Ishikawa (cell line): ENCODE results near the gene MC2R.
A peak's percentile ranks its signal among the peaks of the same experiment; 100 is the strongest.

Source experiments
- CEBPB ChIP-seq: IDR thresholded peaks from 2 replicates; pipeline ENCODE4 v1.6.1; 2012
- CREB1 ChIP-seq: IDR thresholded peaks from 2 replicates; pipeline ENCODE4 v1.6.1; 2012; ENCODE audit warnings: low read depth
- EGR1 ChIP-seq: IDR thresholded peaks from 2 replicates; pipeline ENCODE4 v1.6.1; 2012
- EP300 ChIP-seq: IDR thresholded peaks from 2 replicates; pipeline ENCODE4 v1.6.1; 2012; ENCODE audit warnings: borderline replicate concordance
- FOXM1 ChIP-seq: IDR thresholded peaks from 2 replicates; pipeline ENCODE4 v1.6.1; 2012; ENCODE audit warnings: low read depth, borderline replicate concordance
- NFIC ChIP-seq: IDR thresholded peaks from 2 replicates; pipeline ENCODE4 v1.6.1; 2012
- RAD21 ChIP-seq: IDR thresholded peaks from 2 replicates; pipeline ENCODE4 v1.6.1; 2012; ENCODE audit warnings: low read depth
- TAF1 ChIP-seq: IDR thresholded peaks from 2 replicates; pipeline ENCODE4 v1.6.1; 2012; ENCODE audit warnings: low read depth, mild to moderate bottlenecking
- TCF12 ChIP-seq: IDR thresholded peaks from 2 replicates; pipeline ENCODE4 v1.6.1; 2012; ENCODE audit warnings: low read depth
- TEAD4 ChIP-seq: IDR thresholded peaks from 2 replicates; pipeline ENCODE4 v1.6.1; 2012
- USF1 ChIP-seq: IDR thresholded peaks from 2 replicates; pipeline ENCODE4 v1.6.1; 2012
- YY1 ChIP-seq: IDR thresholded peaks from 2 replicates; pipeline ENCODE4 v1.6.1; 2012; ENCODE audit warnings: low read depth
- ZBTB7A ChIP-seq: IDR thresholded peaks from 2 replicates; pipeline ENCODE4 v1.6.1; 2012; ENCODE audit warnings: low read depth
- TF ChIP-seq, protein P1 (sequence below): IDR thresholded peaks from 2 replicates; pipeline ENCODE4 v1.6.1; 2012; ENCODE audit warnings: low read depth, mild to moderate bottlenecking
- TF ChIP-seq, protein P2 (sequence below): IDR thresholded peaks from 2 replicates; pipeline ENCODE4 v1.6.1; 2012

Gene MC2R

DNA sequence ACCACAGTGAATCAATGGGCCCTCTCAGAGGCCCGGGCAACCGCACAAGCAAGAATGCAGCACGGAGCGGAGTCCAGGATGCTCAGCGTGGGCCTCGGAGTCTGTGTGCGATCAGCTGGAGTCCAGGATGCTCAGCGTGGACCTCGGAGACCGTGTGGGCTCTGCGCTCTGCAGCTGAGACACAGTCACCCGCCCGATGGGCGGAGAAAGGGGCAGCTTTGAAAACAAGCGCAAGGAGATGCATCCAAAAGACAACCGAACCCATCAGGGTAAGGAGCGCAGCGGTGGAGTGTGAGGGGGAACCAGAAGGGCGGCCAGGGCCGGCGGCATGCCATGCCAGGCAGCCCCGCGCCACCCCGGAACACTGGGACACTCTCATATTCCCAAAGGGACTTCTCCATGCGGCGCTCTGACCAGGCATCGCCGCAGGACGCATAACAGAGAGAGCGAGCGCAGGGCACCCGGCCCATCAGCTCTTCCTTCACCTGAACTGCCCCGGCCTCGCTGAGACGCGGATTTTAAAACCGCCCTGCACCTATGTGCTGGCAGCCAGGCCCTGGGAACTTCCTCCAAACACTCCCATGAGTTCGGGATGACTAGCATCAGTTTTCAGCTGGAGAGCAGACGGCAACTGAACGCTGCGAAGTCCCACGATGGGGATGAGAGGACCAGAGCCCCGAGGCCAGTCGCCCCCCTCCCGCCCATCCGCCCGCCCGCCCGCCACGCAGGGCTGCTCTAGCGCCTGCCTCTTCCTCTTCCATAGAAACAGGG lies 46.6 kb downstream of the MC2R start:
- no peak for TF ChIP-seq TAF1
- no peak for TF ChIP-seq EP300
- TF ChIP-seq, protein P1, sequence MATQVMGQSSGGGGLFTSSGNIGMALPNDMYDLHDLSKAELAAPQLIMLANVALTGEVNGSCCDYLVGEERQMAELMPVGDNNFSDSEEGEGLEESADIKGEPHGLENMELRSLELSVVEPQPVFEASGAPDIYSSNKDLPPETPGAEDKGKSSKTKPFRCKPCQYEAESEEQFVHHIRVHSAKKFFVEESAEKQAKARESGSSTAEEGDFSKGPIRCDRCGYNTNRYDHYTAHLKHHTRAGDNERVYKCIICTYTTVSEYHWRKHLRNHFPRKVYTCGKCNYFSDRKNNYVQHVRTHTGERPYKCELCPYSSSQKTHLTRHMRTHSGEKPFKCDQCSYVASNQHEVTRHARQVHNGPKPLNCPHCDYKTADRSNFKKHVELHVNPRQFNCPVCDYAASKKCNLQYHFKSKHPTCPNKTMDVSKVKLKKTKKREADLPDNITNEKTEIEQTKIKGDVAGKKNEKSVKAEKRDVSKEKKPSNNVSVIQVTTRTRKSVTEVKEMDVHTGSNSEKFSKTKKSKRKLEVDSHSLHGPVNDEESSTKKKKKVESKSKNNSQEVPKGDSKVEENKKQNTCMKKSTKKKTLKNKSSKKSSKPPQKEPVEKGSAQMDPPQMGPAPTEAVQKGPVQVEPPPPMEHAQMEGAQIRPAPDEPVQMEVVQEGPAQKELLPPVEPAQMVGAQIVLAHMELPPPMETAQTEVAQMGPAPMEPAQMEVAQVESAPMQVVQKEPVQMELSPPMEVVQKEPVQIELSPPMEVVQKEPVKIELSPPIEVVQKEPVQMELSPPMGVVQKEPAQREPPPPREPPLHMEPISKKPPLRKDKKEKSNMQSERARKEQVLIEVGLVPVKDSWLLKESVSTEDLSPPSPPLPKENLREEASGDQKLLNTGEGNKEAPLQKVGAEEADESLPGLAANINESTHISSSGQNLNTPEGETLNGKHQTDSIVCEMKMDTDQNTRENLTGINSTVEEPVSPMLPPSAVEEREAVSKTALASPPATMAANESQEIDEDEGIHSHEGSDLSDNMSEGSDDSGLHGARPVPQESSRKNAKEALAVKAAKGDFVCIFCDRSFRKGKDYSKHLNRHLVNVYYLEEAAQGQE: no peak
- TF ChIP-seq YY1: no peak
- no peak for TF ChIP-seq FOXM1
- TF ChIP-seq, protein P2, sequence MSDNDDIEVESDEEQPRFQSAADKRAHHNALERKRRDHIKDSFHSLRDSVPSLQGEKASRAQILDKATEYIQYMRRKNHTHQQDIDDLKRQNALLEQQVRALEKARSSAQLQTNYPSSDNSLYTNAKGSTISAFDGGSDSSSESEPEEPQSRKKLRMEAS: no peak
- TF ChIP-seq ZBTB7A: no peak
- TF ChIP-seq CEBPB: no peak
- no peak for TF ChIP-seq TCF12
- TF ChIP-seq EGR1: no peak
- TF ChIP-seq RAD21: no peak
- TF ChIP-seq NFIC: no peak
- no peak for TF ChIP-seq CREB1
- TF ChIP-seq USF1: no peak

DNA sequence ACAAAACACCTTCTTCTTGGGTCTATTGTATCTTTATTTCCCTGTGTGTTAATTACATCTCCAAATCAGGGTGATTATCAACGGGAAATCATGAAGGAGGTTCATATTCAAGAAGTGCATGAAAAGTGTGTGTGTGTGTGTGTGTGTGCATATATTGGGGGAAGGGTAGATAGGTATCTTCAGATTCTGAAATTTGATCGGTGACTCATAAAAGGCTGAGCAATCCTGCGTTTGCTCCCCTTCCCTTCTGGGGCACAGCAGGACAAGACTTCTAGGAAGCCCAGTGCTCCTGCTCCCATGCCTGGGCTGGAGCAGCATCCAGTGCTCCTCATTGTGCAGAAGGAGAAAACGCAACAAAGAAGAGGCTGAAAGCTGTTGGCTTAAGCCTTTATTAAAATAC lies 65.5 kb downstream of the MC2R start:
- TF ChIP-seq TCF12 (no peak), YY1 (no peak)

DNA sequence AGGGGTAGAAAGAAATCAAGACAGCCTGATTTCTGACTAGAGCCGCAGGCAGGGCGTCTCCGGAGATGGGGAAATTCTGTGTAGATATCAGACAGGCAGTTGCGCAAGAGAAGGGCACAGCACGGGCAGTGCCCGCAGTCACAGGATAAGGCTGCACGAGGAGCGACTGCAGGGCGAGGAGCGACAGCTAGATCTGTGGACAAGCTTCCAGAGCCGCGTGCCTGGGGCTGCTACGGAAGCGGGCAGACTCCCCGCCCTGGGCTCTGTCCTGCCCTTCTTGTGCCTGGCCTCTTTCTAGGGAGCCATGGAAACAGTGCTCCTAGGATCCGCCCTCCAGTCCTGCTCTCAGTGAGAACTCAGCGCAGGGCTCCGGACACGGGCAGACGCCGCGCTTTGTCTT lies 78.8 kb downstream of the MC2R start:
- no peak for TF ChIP-seq RAD21
- peak; percentile 73 for TF ChIP-seq CEBPB
- TF ChIP-seq, protein P2: peak; percentile 66; the same call in 1 of the 2 replicates

DNA sequence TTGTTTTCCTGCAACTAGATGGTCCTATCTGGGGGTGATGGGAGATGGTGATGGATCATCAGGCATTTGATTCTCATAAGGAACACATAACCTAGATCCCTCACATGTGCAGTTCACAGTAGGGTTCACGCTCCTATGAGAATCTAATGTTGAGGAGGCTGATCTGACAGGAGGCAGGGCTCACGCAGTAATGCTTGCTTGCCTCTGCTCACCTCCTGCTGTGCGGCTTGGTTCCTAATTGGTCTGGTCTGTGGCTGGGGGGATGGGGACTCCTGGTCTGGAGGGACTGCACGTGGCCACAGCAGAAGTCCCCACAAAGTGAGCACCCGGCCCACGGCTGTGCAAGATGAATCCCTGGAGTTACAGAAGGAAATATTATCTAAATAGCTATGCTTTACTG lies 80.1 kb downstream of the MC2R start:
- TF ChIP-seq FOXM1 (no peak), TEAD4 (no peak), RAD21 (no peak), EP300 (no peak), CREB1 (no peak), USF1 (no peak), NFIC (no peak), ZBTB7A (no peak), EGR1 (no peak), YY1 (no peak), TCF12 (no peak)
- TF ChIP-seq, protein P2: no peak
- TF ChIP-seq, protein P1: no peak

GRCh38 chr18:13834496-13835015 lies 80.8 kb downstream of the MC2R start:
- no peak for TF ChIP-seq RAD21
- no peak for TF ChIP-seq EP300
- no peak for TF ChIP-seq TAF1
- TF ChIP-seq, protein P2: no peak
